H1 (cell line): ENCODE measurements around the gene MRPS10. TPM values are rescaled to one million over a fixed set of nuclear protein-coding genes. Genes with fewer than 3 reads are reported as not detected.

ENCODE experiments used
- CTCF ChIA-PET: fragments of 300-600 bp; sonication (Branson Sonifier 250); formaldehyde crosslinking; loops from one replicate; lab custom pipeline; 2021; ENCODE audit not compliant: partially characterized antibody; lab: Charles Lee
- POLR2A ChIA-PET: fragments of 300-600 bp; sonication (Branson Sonifier 250); formaldehyde crosslinking; loops from one replicate; lab custom pipeline; 2021; ENCODE audit warnings: inconsistent platforms; ENCODE audit not compliant: partially characterized antibody; lab: Charles Lee
- DNase-seq, 2 experiments: peaks; one replicate each; pipeline versions ENCODE4 v3.0.0 to v3.0.0-alpha.2; 2010 to 2022; ENCODE audit warnings: low spot score in 2 of 2, low read depth in 1 of 2, mixed read lengths in 1 of 2
- FAIRE-seq: peaks from 2 replicates; lab custom pipeline; 2011; peaks lifted over from hg19 to GRCh38; lab: Jason Lieb, UNC
- H2AFZ ChIP-seq: 2 replicates; pipeline ENCODE4 v1.8.1; 2012; ENCODE audit warnings: low read length, inconsistent platforms
- H2AK5ac ChIP-seq: 2 replicates; pipeline ENCODE4 v1.6.1; 2013; ENCODE audit warnings: low read depth, low read length
- H2BK120ac ChIP-seq: replicated peaks from 2 replicates; pipeline ENCODE3; 2013; ENCODE audit warnings: low read depth, low read length, inconsistent platforms
- H2BK12ac ChIP-seq: 2 replicates; pipeline ENCODE4 v1.6.1; 2013; ENCODE audit warnings: low read depth, low read length
- H2BK15ac ChIP-seq: 2 replicates; pipeline ENCODE4 v1.6.1; 2013; ENCODE audit warnings: low read length
- H2BK20ac ChIP-seq: 2 replicates; pipeline ENCODE4 v1.6.1; 2013; ENCODE audit warnings: low read length
- H2BK5ac ChIP-seq: 2 replicates; pipeline ENCODE4 v1.6.1; 2013; ENCODE audit warnings: low read depth, low read length
- H3K14ac ChIP-seq: 2 replicates; pipeline ENCODE4 v1.6.1; 2013; ENCODE audit warnings: inconsistent platforms; ENCODE audit not compliant: insufficient read length
- H3K18ac ChIP-seq: 2 replicates; pipeline ENCODE4 v1.6.1; 2013; ENCODE audit warnings: low read length; ENCODE audit errors: extremely low read depth
- H3K23ac ChIP-seq: 2 replicates; pipeline ENCODE4 v1.6.1; 2013; ENCODE audit warnings: inconsistent platforms; ENCODE audit not compliant: insufficient read length
- H3K23me2 ChIP-seq: 2 replicates; pipeline ENCODE4 v1.6.1; 2013; ENCODE audit warnings: low read depth, low read length
- H3K27ac ChIP-seq: 2 replicates; pipeline ENCODE4 v1.6.1; 2011; ENCODE audit warnings: low read depth, low read length, inconsistent platforms
- H3K27me3 ChIP-seq, 4 experiments: replicated peaks in 1 of 4; 1 replicate in 1 of 4; 2 replicates in 3 of 4; pipeline versions ENCODE4 v1.6.1 to v1.8.1; 2011 to 2013; ENCODE audit warnings: low read length in 3 of 4, mild to moderate bottlenecking in 3 of 4, inconsistent platforms in 2 of 4, mixed read lengths in 2 of 4, moderate library complexity in 1 of 4; ENCODE audit not compliant: control insufficient read depth in 3 of 4, insufficient read depth in 3 of 4; ENCODE audit errors: extremely low read depth in 1 of 4
- H3K36me3 ChIP-seq, 4 experiments: 2 replicates each; pipeline versions ENCODE4 v1.6.1 to v1.8.1; 2011 to 2013; ENCODE audit warnings: mild to moderate bottlenecking in 4 of 4, low read length in 3 of 4, moderate library complexity in 2 of 4, control low read depth in 1 of 4, inconsistent platforms in 1 of 4; ENCODE audit not compliant: insufficient read depth in 4 of 4, control insufficient read depth in 2 of 4
- H3K4ac ChIP-seq: replicated peaks from 2 replicates; pipeline ENCODE3; 2013; ENCODE audit warnings: low read length, low read depth, mixed read lengths, inconsistent platforms; ENCODE audit not compliant: insufficient read length
- H3K4me1 ChIP-seq, 4 experiments: replicated peaks in 1 of 4; 1 replicate in 1 of 4; 2 replicates in 3 of 4; pipeline versions ENCODE4 v1.6.1 to v1.8.1; 2011 to 2013; ENCODE audit warnings: low read length in 3 of 4, inconsistent platforms in 2 of 4, mixed read lengths in 1 of 4; ENCODE audit not compliant: insufficient read depth in 4 of 4, control insufficient read depth in 3 of 4
- H3K4me2 ChIP-seq, 2 experiments: 2 replicates each; pipeline versions ENCODE4 v1.6.1 to v1.8.1; 2011 to 2013; ENCODE audit warnings: low read depth in 2 of 2, low read length in 2 of 2, control low read depth in 1 of 2, inconsistent platforms in 1 of 2, mild to moderate bottlenecking in 1 of 2; ENCODE audit not compliant: insufficient read depth in 1 of 2
- H3K4me3 ChIP-seq, 4 experiments: fragments of 200-600, 300-600 bp in 1 of 4; sonication (generic), shearing (Covaris generic), sonication (Bioruptor Twin) in 1 of 4; 2 replicates each; pipeline versions ENCODE4 v1.5.1 to v1.8.1; 2011 to 2016; ENCODE audit warnings: low read length in 4 of 4, low read depth in 3 of 4, control low read depth in 2 of 4, inconsistent platforms in 2 of 4, mild to moderate bottlenecking in 2 of 4, mixed read lengths in 1 of 4, moderate library complexity in 1 of 4; ENCODE audit not compliant: insufficient read depth in 2 of 4; ENCODE audit errors: extremely low read depth in 1 of 4
- H3K56ac ChIP-seq: replicated peaks from 2 replicates; pipeline ENCODE3; 2013; ENCODE audit warnings: low read depth, mild to moderate bottlenecking, mixed read lengths, low read length, inconsistent platforms; ENCODE audit not compliant: insufficient read length
- H3K79me1 ChIP-seq: 2 replicates; pipeline ENCODE4 v1.6.1; 2013; ENCODE audit warnings: low read depth, low read length, control low read depth
- H3K79me2 ChIP-seq, 2 experiments: 2 replicates each; pipeline versions ENCODE4 v1.6.1 to v1.8.1; 2012 to 2013; ENCODE audit warnings: low read length in 2 of 2, mild to moderate bottlenecking in 2 of 2, inconsistent platforms in 1 of 2; ENCODE audit not compliant: insufficient read depth in 2 of 2, control insufficient read depth in 1 of 2
- H3K9ac ChIP-seq, 4 experiments: replicated peaks in 1 of 4; 1 replicate in 1 of 4; 2 replicates in 3 of 4; pipeline versions ENCODE4 v1.6.1 to v1.8.1; 2011 to 2013; ENCODE audit warnings: low read depth in 3 of 4, low read length in 3 of 4, control low read depth in 2 of 4, mild to moderate bottlenecking in 2 of 4, moderate library complexity in 2 of 4, inconsistent platforms in 1 of 4; ENCODE audit errors: extremely low read depth in 1 of 4
- H3K9me3 ChIP-seq, 2 experiments: 2 replicates each; pipeline versions ENCODE4 v1.6.1 to v1.8.1; 2012 to 2013; ENCODE audit warnings: mild to moderate bottlenecking in 2 of 2, moderate library complexity in 2 of 2, control low read depth in 1 of 2, inconsistent platforms in 1 of 2, low read depth in 1 of 2, low read length in 1 of 2, mixed read lengths in 1 of 2; ENCODE audit not compliant: insufficient read depth in 2 of 2
- H4K20me1 ChIP-seq, 2 experiments: replicated peaks in 1 of 2; 2 replicates each; pipeline versions ENCODE3 to v1.8.1; 2011 to 2013; ENCODE audit warnings: inconsistent platforms in 2 of 2, low read length in 2 of 2, mild to moderate bottlenecking in 1 of 2; ENCODE audit not compliant: insufficient read depth in 2 of 2, control insufficient read depth in 1 of 2
- H4K5ac ChIP-seq: 2 replicates; pipeline ENCODE4 v1.6.1; 2013; ENCODE audit warnings: low read length, low read depth, mixed read lengths, inconsistent platforms; ENCODE audit not compliant: insufficient read length
- H4K8ac ChIP-seq: 2 replicates; pipeline ENCODE4 v1.8.0; 2013; ENCODE audit warnings: mild to moderate bottlenecking, moderate library complexity, low read length, inconsistent platforms; ENCODE audit not compliant: insufficient read depth; ENCODE audit errors: extremely low read depth
- H4K91ac ChIP-seq: replicated peaks from 2 replicates; pipeline ENCODE3; 2013; ENCODE audit warnings: low read length, mixed read lengths, inconsistent platforms; ENCODE audit not compliant: insufficient read length
- ASH2L ChIP-seq: fragments of 200-600, 300-600 bp; sonication (generic); IDR thresholded peaks from one replicate; pipeline ENCODE4 v1.7.1; 2017; ENCODE audit warnings: low read length
- CBX5 ChIP-seq: fragments of 300-800, 300-1000 bp; sonication (generic); IDR thresholded peaks from 2 replicates; pipeline ENCODE4 v1.7.1; 2016; ENCODE audit warnings: antibody characterized with exemption, low read length, low read depth
- KDM5A ChIP-seq: fragments of 200-600 bp; IDR thresholded peaks from 2 replicates; pipeline ENCODE4 v1.7.1; 2012; ENCODE audit warnings: mild to moderate bottlenecking, low read length, inconsistent platforms, mixed read lengths
- NRF1 ChIP-seq: IDR thresholded peaks from 2 replicates; pipeline ENCODE4 v1.6.1; 2011; ENCODE audit warnings: mild to moderate bottlenecking, low read depth, low read length, improper control_type of control experiment
- SRF ChIP-seq: IDR thresholded peaks from 2 replicates; pipeline ENCODE4 v1.6.1; 2011; ENCODE audit warnings: mild to moderate bottlenecking, low read depth, low read length, moderate library complexity
- WGBS, 2 experiments: shearing (Covaris generic) in 1 of 2; methylation state at CpG; one replicate each; pipeline versions ENCODE4 v1.1.6 to v1.1.7; 2013 to 2015; ENCODE audit warnings: low lambda C conversion rate in 2 of 2, mixed read lengths in 2 of 2, inconsistent platforms in 1 of 2, low coverage in 1 of 2, missing lambda C conversion rate in 1 of 2; ENCODE audit not compliant: insufficient replicate concordance in 2 of 2, insufficient coverage in 1 of 2, insufficient read length in 1 of 2; ENCODE audit errors: extremely low coverage in 1 of 2, missing lambda C conversion rate in 1 of 2; 5-methylcytosine and 5-hydroxymethylcytosine counted together
- polyA plus RNA-seq, 7 experiments: library from polyadenylated mRNA; depleted of rRNA in 3 of 7; stranded (reverse) in 5 of 7; unstranded in 2 of 7; fragments of >200 nt in 5 of 7; fragments of 200-250 nt in 2 of 7; gene quantifications; 1 replicate in 5 of 7; 2 replicates in 1 of 7; 4 replicates in 1 of 7; pipeline versions ENCODE4 v1.2.1 to v1.2.3, GENCODE V29; 2011 to 2013; ENCODE audit warnings: missing spikeins in 2 of 7, mixed read lengths in 2 of 7
- total RNA-seq: library from RNA; stranded (reverse); fragmentation: NEBNext Ultra II Directional; extraction: Animal tissue kit (Norgen Biotek cat#: 25700); gene quantifications from 2 replicates; pipeline ENCODE4 v1.2.1, GENCODE V29; 2021

The MRPS10 gene
- total and polyA plus RNA-seq, 2 of the 8 experiments (the other 6 are each of a cell fraction or from before 2014, with no cell fraction given) = 20.5 to 33.6 TPM

GRCh38 chr6:42243046-42243445 is 25.4 kb upstream of the MRPS10 start:
- no peak for TF ChIP-seq CBX5
- TF ChIP-seq ASH2L = no peak
- no peak for TF ChIP-seq KDM5A
- TF ChIP-seq SRF = no peak
- TF ChIP-seq NRF1 = no peak
- TF ChIP-seq, all 59 proteins: peak for 0
- no peak overlapping the region for H2BK120ac ChIP-seq
- H4K8ac ChIP-seq = no peak overlapping the region
- H4K20me1 ChIP-seq = no peaks in the 10 kb centered on the region
- H3K4me3 ChIP-seq = no peak overlapping the region
- H3K27me3 ChIP-seq = no peaks in the 10 kb centered on the region
- FAIRE-seq (no peak), DNase-seq (no peak)
- no peaks in the 10 kb centered on the region for H3K79me1 ChIP-seq
- peak overlapping the region; percentile 97; the same call in 1 of the 2 replicates for H2BK15ac ChIP-seq
- H3K56ac ChIP-seq = no peak overlapping the region
- WGBS, 2 experiments = 97% methylated on average over 11 of the region's 11 CpGs; no CpG with 5 or more reads in 1 of the 2 experiments
- no peaks in the 10 kb centered on the region for H3K79me2 ChIP-seq
- H3K4ac ChIP-seq = no peak overlapping the region
- no peaks in the 10 kb centered on the region for H3K9me3 ChIP-seq
- peaks cover 4 to 48% (median 16%) of the 10 kb centered on the region in 4 experiments; a peak in 7 of 8 replicates for H3K36me3 ChIP-seq
- H3K14ac ChIP-seq = no peak overlapping the region
- H3K23ac ChIP-seq = no peak overlapping the region
- H2BK5ac ChIP-seq = peak overlapping the region; percentile 35; the same call in 1 of the 2 replicates
- H3K23me2 ChIP-seq = no peaks in the 10 kb centered on the region
- no peak overlapping the region for H4K5ac ChIP-seq
- POLR2A ChIA-PET = no interaction called here
- peaks cover 0 to 9% (median 4%) of the 10 kb centered on the region in 4 experiments; a peak in 5 of 7 replicates for H3K4me1 ChIP-seq
- no peak overlapping the region; a peak in 1 of 7 replicates for H3K9ac ChIP-seq
- no peak overlapping the region for H2AK5ac ChIP-seq
- H4K91ac ChIP-seq = no peak overlapping the region
- no peak overlapping the region for H3K4me2 ChIP-seq
- no peak overlapping the region for H3K18ac ChIP-seq
- no peak overlapping the region for H3K27ac ChIP-seq
- no peak overlapping the region for H2AFZ ChIP-seq
- CTCF ChIA-PET = interaction anchor here (0.6 to 4.2 kb wide), 7 partner anchors 9 to 304 kb away, joined by 3 to 15 read pairs (median 4); no protein-coding TSS in a partner anchor
- peak overlapping the region; percentile 53; the same call in 1 of the 2 replicates for H2BK12ac ChIP-seq
- peak overlapping the region; percentile 2; the same call in 1 of the 2 replicates for H2BK20ac ChIP-seq
